ENCODE measurements around the gene INPP5D.
"Not testable (repeated sequence)": the region's sequence is repeated elsewhere in the genome, so short reads cannot be mapped to it uniquely, and the experiment has no call there.

The INPP5D gene

GRCh38 chr2:233173115-233173514 is 113.0 kb downstream of the INPP5D start:
- DNase-seq (ENCODE audit: low spot score): no peak

GRCh38 chr2:233174137-233174536 is 114.0 kb downstream of the INPP5D start:
- no peak for DNase-seq (ENCODE audit: low spot score)

- DNase-seq (ENCODE audit: low spot score): no peak
Observed at GRCh38 chr2:233178994-233179847, 119.1 kb downstream of the INPP5D start.

DNA sequence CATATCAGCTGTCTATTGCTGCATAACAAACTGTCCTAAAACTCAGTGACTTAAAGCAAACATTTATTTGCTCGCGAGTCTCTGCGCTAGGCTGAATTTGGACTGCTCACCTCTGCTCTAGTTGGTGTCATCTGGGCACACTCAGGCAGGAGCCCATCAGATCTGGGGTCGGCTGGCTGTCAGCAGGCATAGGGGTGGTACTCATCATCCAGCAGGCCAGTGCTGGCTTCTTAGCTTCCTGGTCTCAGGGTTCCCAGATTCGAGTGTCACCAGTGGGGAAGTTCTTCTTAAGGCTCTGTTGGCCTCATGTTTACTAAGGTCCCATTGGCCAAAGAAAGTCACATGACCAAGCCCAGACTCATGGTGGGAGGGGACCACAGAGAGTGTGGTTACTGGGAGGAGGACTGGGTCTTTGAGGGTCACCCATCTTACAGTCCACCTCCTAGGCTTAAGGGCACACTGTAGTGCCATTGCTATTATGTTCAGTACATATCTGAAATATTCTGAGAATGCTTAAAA is 119.8 kb downstream of the INPP5D start:
- DNase-seq (ENCODE audit: low spot score): no peak

DNA sequence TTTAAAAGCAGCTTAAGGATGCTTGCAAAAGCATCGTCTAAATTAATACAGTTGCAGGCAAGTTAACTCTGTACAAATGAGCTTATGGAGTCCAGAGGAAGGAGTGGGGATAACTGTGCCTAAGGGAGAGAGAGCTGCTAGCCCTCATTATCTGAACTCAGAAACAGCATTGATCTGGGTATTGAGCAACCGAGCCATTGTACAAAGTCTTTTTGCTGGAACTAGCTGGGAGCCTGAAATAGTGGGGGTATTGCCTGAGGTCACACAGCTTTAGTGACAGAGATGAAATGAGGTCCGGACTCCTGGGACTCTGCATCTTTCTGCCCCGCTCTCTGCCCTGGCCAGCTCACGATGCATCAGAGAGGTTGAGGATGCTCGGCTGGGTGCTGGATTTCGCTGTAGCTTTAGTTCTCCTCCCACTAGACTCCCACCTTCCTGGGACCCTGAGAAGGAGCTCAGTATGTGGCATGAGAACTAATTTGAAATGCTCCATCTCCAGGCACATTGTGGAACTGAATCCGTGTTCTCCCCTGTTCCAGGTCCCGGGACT is 123.8 kb downstream of the INPP5D start:
- no peak for DNase-seq (ENCODE audit: low spot score)

DNA sequence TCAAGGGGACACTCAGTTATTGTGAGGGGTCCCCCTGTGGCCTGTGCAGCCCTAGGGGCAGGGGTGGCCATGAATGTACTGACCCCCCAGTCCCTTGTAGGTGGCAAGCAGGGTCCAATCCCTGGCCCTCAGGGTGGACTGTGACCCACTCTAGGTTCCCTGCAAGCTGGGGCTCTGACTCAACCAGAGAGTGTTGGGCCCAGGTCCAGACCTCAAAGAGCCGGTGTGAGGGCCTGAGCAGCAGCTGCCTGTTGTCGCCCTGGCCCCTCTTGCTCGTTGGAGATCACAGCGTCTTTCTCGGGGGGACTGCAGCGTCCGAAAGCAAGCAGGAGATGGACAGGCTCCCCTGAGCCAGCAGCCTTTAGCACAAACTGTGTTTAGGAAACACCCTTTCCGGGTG is 124.5 kb downstream of the INPP5D start:
- no peak for DNase-seq (ENCODE audit: low spot score)

GRCh38 chr2:233185330-233185729 is 125.2 kb downstream of the INPP5D start:
- DNase-seq (ENCODE audit: low spot score): no peak

DNA sequence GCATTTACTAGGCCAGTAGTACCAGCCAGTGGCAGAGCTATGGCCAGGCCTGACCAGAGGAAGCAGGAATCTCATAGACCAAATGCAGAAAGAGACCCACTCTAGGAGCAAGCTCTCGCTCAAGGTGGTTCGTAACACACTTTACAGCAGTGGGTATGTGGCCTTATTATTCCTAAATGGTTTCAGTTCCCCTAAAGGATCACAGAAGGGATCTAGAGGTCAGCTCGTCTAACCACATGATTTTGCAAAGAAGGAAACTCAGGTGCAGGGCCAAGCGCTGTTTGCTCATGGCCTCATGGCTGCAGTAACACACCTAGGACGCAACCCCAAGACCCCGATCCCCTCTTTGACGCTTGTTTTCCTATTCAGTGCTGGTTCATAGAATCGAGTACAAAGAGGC is 125.8 kb downstream of the INPP5D start:
- DNase-seq (ENCODE audit: low spot score): no peak

- no peak for DNase-seq (ENCODE audit: low spot score)
Observed at GRCh38 chr2:233186851-233187250, 126.7 kb downstream of the INPP5D start.

DNA sequence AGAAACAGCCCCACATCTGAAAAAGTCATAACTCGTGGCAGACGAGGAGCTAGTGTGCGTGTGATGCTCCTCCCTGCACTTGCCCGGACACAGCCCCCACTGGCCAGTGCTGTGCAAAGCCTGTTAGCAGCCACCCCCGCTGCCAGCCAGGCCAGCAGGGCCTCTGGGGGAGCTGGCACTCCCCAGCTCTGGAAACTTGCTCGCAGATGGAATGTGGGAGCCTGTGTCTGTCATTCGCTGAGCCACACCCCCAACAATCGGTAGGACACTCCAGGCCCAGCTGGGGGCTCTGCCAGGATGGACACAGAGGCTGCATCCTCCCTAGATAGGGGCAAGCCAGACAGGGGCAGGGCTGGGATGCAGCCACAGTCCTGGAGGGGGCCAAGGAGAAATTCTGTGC is 128.9 kb downstream of the INPP5D start:
- DNase-seq (ENCODE audit: low spot score): no peak

DNA sequence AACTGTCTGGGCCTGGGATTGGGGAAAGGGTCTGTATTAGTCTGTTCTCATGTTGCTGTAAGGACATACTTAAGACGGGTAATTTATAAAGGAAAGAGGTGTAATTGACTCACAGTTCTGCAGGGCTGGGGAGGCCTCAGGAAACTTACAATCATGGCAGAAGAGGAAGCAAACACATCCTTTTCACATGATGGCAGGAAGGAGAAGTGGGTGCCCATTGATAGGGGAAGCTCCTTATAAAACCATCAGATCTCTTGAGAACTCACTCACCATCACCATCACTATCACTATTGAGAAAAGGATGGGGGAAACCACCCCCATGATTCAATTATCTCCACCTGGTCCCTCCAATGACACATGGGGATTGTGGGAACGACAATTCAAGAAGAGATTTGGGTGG is 130.9 kb downstream of the INPP5D start:
- DNase-seq (ENCODE audit: low spot score): not testable (repeated sequence)

DNA sequence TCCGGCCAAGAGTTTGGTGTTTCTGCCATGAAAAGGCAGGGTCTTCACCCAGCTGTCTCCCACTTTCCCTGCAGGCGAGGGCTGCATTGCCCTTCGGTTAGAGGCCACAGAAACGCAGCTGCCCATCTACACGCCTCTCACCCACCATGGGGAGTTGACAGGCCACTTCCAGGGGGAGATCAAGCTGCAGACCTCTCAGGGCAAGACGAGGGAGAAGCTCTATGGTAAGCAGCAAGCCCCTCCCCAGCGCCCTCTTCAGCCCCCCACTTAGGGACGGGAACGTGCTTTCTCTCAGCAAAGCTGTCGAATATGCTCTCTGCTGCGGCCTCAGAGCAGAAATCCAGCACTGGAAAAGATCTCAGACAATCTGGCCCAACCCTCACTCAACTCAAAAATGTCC is 133.6 kb downstream of the INPP5D start:
- DNase-seq (ENCODE audit: low spot score): no peak

DNA sequence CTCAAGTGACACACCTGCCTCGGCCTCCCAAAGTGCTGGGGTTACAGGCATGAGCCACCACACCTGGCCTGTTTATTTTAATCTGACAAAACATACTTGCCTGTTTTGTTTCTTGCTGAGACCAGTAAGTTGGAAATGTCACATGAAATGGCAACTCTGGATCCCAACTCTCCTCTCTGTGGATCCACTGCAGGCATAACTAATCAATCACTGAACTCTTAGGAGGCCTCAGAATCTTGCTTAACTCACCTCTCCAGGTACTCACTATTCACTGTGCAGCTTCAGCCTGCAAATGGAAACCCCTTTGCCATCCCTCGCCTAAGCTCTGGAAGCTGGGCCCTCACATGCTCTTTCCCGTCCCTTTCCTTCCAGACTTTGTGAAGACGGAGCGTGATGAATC is 134.9 kb downstream of the INPP5D start:
- no peak for DNase-seq (ENCODE audit: low spot score)

DNA sequence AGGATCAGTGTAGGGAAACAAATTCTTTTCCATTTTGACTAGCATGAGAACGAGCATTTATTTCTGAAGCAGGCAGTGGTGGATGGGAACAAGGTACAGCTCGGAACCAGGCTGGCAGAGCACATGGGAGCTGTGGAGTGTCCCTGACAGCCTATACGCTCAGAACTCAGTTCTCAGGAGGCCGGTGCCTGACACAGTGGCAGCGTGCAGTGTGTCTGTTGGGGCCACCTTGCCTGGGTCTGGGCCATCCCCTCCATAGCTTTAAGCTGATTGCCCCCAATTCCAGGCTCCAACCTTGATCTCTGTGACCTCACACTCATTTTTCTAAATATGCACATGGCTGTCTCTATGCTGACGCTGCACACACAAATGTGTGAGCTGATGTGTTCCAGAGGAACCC is 136.9 kb downstream of the INPP5D start:
- no peak for DNase-seq (ENCODE audit: low spot score)

DNA sequence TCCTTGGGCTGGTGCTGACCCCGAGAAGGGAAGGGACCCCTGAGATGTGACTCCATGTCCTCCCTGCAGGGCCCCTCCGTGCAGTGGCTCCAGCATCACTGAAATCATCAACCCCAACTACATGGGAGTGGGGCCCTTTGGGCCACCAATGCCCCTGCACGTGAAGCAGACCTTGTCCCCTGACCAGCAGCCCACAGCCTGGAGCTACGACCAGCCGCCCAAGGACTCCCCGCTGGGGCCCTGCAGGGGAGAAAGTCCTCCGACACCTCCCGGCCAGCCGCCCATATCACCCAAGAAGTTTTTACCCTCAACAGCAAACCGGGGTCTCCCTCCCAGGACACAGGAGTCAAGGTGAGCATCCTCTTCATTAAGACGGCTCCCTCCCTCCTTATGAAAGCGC is 137.9 kb downstream of the INPP5D start:
- no peak for DNase-seq (ENCODE audit: low spot score)

DNA sequence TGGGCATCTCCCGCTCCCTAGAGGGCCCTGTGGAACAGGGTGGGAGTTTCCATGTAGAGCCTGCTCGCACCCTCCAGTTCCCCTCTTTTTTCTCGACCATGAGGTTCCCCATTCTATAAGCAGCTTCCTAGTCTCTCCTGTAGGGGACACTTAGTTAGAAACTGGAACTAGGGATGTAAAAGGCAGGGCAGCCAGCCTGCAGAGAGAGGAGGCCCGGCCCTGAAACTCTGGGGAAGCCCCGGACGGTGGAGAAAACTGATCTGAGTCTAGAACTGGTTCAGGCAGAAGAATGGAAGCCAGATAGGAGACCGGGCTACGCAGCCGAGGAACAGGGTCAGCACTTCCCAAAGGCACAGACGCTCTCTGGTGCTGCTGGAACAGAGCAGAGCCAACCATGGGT is 139.7 kb downstream of the INPP5D start:
- DNase-seq (ENCODE audit: low spot score): no peak

DNA sequence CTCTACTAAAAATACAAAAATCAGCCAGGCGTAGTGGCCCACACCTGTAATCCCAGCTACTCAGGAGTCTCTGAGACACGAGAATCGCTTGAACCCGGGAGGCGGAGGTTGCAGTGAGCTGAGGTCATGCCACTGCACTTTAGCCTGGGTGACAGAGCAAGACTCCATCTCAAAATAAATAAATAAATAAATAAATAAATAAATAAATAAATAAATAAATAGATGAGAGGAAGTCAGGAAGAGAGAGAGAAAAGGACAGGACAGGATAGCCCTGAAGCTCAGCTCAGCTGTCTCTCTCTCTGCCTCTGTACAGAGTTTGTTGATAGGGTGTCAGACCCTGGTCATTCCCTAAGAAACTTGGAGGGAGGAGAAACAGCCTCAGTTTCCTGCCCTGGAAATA is 140.6 kb downstream of the INPP5D start:
- DNase-seq (ENCODE audit: low spot score): not testable (repeated sequence)

DNA sequence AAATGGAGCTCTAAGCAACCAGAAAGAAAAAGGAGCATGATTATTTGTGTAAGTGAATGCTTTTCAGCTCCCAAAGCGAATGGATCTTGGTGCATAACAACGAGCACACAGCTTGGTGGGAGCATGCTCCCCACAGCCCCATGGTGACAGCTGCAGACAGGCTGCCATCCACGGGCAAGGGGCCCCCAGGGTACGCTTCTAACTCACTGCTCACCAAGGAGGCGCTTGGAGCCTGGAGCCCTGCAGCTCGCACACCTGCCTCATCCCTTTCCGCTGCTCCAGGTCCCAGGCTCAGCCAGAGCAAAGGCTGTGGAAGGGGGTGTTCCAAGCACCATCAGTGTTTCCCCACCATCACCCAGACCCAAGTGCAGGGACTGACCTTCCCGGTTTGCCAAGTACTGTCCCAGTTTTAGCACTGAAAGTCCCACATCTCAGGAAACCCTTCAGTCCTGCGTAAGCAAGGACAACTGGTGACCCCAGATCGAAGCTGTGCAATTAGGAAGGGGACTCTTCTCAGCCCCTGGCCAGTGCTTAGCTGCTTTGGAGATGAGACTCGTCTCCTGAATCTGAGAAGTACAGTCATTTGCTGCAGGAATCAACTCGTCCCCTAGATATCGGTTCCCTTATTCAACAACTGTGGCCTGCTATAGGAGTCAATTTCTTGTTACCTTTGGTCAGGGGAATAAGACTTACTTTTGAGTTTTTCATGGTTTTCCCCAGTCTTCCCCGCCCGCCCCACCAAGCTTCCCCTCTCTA is 141.3 kb downstream of the INPP5D start:
- no peak for DNase-seq (ENCODE audit: low spot score)

- DNase-seq (ENCODE audit: low spot score): no peak
Observed at GRCh38 chr2:233202531-233202944, 142.4 kb downstream of the INPP5D start.

- no peak for DNase-seq (ENCODE audit: low spot score)
Observed at GRCh38 chr2:233203060-233203459, 142.9 kb downstream of the INPP5D start.

DNA sequence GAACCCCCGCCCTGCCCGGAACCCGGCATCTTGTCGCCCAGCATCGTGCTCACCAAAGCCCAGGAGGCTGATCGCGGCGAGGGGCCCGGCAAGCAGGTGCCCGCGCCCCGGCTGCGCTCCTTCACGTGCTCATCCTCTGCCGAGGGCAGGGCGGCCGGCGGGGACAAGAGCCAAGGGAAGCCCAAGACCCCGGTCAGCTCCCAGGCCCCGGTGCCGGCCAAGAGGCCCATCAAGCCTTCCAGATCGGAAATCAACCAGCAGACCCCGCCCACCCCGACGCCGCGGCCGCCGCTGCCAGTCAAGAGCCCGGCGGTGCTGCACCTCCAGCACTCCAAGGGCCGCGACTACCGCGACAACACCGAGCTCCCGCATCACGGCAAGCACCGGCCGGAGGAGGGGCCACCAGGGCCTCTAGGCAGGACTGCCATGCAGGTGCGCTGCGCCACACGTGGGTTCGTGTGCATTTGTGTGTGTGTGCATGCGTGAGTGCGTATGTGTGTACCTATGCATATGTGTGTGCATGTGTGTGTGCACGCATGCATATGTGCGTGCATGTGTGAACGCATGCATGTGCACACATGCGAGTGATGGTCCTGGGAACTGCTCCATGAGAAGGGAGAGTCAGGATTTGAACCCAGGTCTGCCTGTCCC is 144.3 kb downstream of the INPP5D start:
- DNase-seq (ENCODE audit: low spot score): no peak

GRCh38 chr2:233208382-233209116 is 148.4 kb downstream of the INPP5D start:
- DNase-seq (ENCODE audit: low spot score): no peak

Data from left forelimb (tissue), 1 donor.